HCT116 (cell line): ENCODE results near the gene SNN.

Experiments used
- CEBPB ChIP-seq: IDR thresholded peaks from 2 replicates; pipeline ENCODE4 v1.6.1; 2012; ENCODE audit warnings: low read depth
- CTCF ChIP-seq, 3 experiments: fragments of 200-600 bp in 1 of 3; sonication (generic) in 1 of 3; IDR thresholded peaks in 2 of 3; conservative IDR thresholded peaks in 1 of 3; 2 replicates each; pipeline ENCODE4 v1.5.1; 2012 to 2017; ENCODE audit warnings: low read depth in 2 of 3, low read length in 2 of 3, antibody characterized with exemption in 1 of 3, borderline replicate concordance in 1 of 3, control low read depth in 1 of 3, mild to moderate bottlenecking in 1 of 3, mixed read lengths in 1 of 3, mixed run types in 1 of 3, moderate library complexity in 1 of 3; ENCODE audit not compliant: insufficient read depth in 1 of 3
- ELF1 ChIP-seq: IDR thresholded peaks from 2 replicates; pipeline ENCODE4 v1.6.1; 2012; ENCODE audit warnings: low read depth, borderline replicate concordance
- EZH2 ChIP-seq: fragments of 200-600 bp; sonication (generic); IDR thresholded peaks from 2 replicates; pipeline ENCODE4 v1.6.1; 2017; ENCODE audit warnings: antibody characterized with exemption, mixed run types
- EZH2phosphoT487 ChIP-seq: fragments of 200-600 bp; IDR thresholded peaks from 2 replicates; pipeline ENCODE4 v1.6.1; 2018; ENCODE audit warnings: antibody characterized with exemption, borderline replicate concordance
- JUND ChIP-seq: IDR thresholded peaks from 2 replicates; pipeline ENCODE4 v1.6.1; 2012
- MAX ChIP-seq: IDR thresholded peaks from 2 replicates; pipeline ENCODE4 v1.6.1; 2012
- POLR2A ChIP-seq: IDR thresholded peaks from 2 replicates; pipeline ENCODE4 v1.7.0; 2011; ENCODE audit warnings: borderline replicate concordance; ENCODE audit not compliant: insufficient read depth, insufficient read length; ENCODE audit errors: extremely low read depth
- POLR2AphosphoS5 ChIP-seq: IDR thresholded peaks from 2 replicates; pipeline ENCODE4 v1.6.1; 2011; ENCODE audit warnings: mild to moderate bottlenecking, low read depth, low read length, moderate library complexity
- RAD21 ChIP-seq: IDR thresholded peaks from 2 replicates; pipeline ENCODE4 v1.6.1; 2012; ENCODE audit warnings: low read depth, mild to moderate bottlenecking
- REST ChIP-seq: IDR thresholded peaks from 2 replicates; pipeline ENCODE4 v1.6.1; 2012; ENCODE audit warnings: low read depth
- SIN3A ChIP-seq: IDR thresholded peaks from 2 replicates; pipeline ENCODE4 v1.6.1; 2012; ENCODE audit warnings: low read depth
- SRF ChIP-seq: IDR thresholded peaks from 2 replicates; pipeline ENCODE4 v1.6.1; 2012; ENCODE audit warnings: low read depth

GRCh38 chr16:11621539-11621919, 46.7 kb upstream of the SNN start:
- TF ChIP-seq CTCF (IDR thresholded peaks at IDR 0.05 in 2 of 3, conservative IDR thresholded peaks at IDR 0.05 in 1 of 3; ENCODE audit: borderline replicate concordance in 1 of 3, insufficient read depth in 1 of 3, low read depth in 2 of 3, low read length in 2 of 3): no peak
- no peak for TF ChIP-seq POLR2AphosphoS5
- no peak for TF ChIP-seq POLR2A
- no peak for TF ChIP-seq JUND
- no peak for TF ChIP-seq CEBPB
- TF ChIP-seq EZH2phosphoT487: no peak
- TF ChIP-seq EZH2: no peak
- TF ChIP-seq REST: no peak
- TF ChIP-seq ELF1: no peak
- TF ChIP-seq RAD21: no peak
- TF ChIP-seq SRF: no peak
- TF ChIP-seq MAX: no peak
- no peak for TF ChIP-seq SIN3A
